ENCODE measurements around the gene RELN. TPM values are rescaled to one million over a fixed set of nuclear protein-coding genes. Genes with fewer than 3 reads are reported as not detected.

RELN gene
- total RNA-seq, 4 donors from 2014 or later = 2.5 to 10.1 (median 6.5) TPM

DNA sequence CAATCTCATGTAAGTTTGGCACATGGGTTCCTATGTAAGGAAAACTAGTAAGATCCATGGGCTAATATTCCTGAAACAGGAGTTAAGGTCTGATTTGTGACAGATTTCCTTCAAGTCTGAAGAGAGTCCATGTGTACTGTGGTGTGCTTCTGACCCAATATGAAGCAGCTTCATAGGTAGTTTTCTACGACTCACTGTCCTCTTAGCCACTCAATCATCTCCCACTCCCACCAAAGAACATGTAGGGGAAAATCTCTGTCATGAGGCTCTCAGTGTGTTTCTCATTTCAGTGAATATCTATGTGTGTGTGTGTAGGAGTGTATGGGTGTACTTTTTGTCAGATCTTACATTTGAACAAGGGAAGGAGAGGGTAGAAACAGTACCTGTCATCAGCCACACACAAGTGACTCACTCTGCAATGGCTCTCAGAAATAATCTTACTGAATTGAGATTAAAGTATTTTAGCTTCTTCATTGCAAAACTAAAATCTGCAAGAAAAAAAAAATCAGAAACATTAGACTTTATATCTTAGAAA is 31.1 kb downstream of the RELN start:
- no peak for TF ChIP-seq EP300 (IDR thresholded peaks at IDR 0.05)
- TF ChIP-seq POLR2A (IDR thresholded peaks at IDR 0.05; ENCODE audit: low read depth) = no peak
- no peak for TF ChIP-seq POLR2AphosphoS5 (IDR thresholded peaks at IDR 0.05)
- TF ChIP-seq, protein P1, sequence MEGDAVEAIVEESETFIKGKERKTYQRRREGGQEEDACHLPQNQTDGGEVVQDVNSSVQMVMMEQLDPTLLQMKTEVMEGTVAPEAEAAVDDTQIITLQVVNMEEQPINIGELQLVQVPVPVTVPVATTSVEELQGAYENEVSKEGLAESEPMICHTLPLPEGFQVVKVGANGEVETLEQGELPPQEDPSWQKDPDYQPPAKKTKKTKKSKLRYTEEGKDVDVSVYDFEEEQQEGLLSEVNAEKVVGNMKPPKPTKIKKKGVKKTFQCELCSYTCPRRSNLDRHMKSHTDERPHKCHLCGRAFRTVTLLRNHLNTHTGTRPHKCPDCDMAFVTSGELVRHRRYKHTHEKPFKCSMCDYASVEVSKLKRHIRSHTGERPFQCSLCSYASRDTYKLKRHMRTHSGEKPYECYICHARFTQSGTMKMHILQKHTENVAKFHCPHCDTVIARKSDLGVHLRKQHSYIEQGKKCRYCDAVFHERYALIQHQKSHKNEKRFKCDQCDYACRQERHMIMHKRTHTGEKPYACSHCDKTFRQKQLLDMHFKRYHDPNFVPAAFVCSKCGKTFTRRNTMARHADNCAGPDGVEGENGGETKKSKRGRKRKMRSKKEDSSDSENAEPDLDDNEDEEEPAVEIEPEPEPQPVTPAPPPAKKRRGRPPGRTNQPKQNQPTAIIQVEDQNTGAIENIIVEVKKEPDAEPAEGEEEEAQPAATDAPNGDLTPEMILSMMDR (IDR thresholded peaks at IDR 0.05) = no peak
- Histone ChIP-seq H3K36me3 (no peaks in the 10 kb centered on the region), H3K4me3 (no peak overlapping the region), H3K27me3 (peaks cover 0 to 13% (median 0%) of the 10 kb centered on the region in 4 donors), H3K27ac (replicated peaks in 1 of 4) (no peak overlapping the region), H3K9me3 (no peaks in the 10 kb centered on the region), H3K4me1 (peaks cover 0 to 6% (median 0%) of the 10 kb centered on the region in 4 donors)
- intact Hi-C loops (cut with DNase I) = no loop called here
- DNase-seq (ENCODE audit: extremely low spot score) = no peak
- WGBS = 83% methylated on average over 1 of the region's 1 CpG

DNA sequence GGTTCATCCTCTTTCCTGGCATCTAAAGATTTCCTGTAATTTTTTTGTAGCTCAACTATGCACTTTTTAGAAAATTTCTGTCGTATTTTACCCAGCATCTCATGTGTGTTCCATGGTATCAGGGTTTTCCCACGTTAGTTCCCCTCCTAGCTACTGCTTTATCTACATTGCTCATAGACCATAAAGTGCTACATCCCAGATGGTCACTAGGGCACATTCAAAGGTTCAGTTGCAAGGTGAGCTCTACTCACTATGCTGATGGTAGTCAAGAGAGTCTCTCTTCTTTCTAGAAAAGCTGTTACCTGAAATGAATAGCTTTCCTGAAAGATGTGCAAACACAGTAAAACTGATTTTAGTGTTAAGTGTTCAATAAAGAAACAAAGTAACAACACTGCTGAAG is 33.5 kb downstream of the RELN start:
- WGBS = 74% methylated on average over 2 of the region's 2 CpGs
- no peak for DNase-seq (ENCODE audit: extremely low spot score)
- intact Hi-C loops (cut with DNase I) = no loop called here
- Histone ChIP-seq H3K4me3 (no peak overlapping the region), H3K27ac (replicated peaks in 1 of 4) (no peak overlapping the region), H3K36me3 (no peaks in the 10 kb centered on the region), H3K27me3 (peaks cover 0 to 13% (median 0%) of the 10 kb centered on the region in 4 donors), H3K9me3 (no peaks in the 10 kb centered on the region), H3K4me1 (peaks cover 0 to 6% (median 0%) of the 10 kb centered on the region in 4 donors)
- TF ChIP-seq, protein P1 (IDR thresholded peaks at IDR 0.05) = no peak
- TF ChIP-seq POLR2AphosphoS5 (IDR thresholded peaks at IDR 0.05) (no peak), POLR2A (IDR thresholded peaks at IDR 0.05; ENCODE audit: low read depth) (no peak), EP300 (IDR thresholded peaks at IDR 0.05) (no peak)

DNA sequence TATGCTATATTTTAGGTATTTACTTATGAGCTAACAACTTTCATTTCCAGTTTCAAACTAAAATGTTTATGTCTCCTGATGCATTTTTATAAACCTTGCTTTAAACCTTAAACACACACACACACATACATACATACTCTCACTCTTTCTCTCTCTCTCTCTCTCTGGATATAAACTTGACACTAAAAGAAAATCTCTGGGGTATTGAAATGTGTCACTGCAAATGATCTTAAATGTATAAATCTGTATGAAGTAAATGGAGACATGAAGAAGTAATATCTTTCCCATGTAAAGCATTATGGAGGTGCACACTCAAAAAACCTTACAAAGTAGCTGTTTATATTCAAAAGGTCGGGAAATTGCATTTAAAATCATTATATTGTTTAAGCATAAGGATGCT is 37.0 kb downstream of the RELN start:
- H3K4me1 ChIP-seq = peaks cover 0 to 6% (median 0%) of the 10 kb centered on the region in 4 donors
- WGBS = 61% methylated on average over 1 of the region's 1 CpG
- no peaks in the 10 kb centered on the region for H3K27me3 ChIP-seq
- no peak overlapping the region for H3K4me3 ChIP-seq
- no peak for DNase-seq (ENCODE audit: extremely low spot score)
- H3K27ac ChIP-seq (replicated peaks in 1 of 4) = no peak overlapping the region
- H3K9me3 ChIP-seq = no peaks in the 10 kb centered on the region
- no peak for TF ChIP-seq EP300 (IDR thresholded peaks at IDR 0.05)
- TF ChIP-seq, protein P1 (IDR thresholded peaks at IDR 0.05) = no peak
- no peak for TF ChIP-seq POLR2A (IDR thresholded peaks at IDR 0.05; ENCODE audit: low read depth)
- no peak for TF ChIP-seq POLR2AphosphoS5 (IDR thresholded peaks at IDR 0.05)
- H3K36me3 ChIP-seq = no peaks in the 10 kb centered on the region
- intact Hi-C loops (cut with DNase I) = no loop called here

DNA sequence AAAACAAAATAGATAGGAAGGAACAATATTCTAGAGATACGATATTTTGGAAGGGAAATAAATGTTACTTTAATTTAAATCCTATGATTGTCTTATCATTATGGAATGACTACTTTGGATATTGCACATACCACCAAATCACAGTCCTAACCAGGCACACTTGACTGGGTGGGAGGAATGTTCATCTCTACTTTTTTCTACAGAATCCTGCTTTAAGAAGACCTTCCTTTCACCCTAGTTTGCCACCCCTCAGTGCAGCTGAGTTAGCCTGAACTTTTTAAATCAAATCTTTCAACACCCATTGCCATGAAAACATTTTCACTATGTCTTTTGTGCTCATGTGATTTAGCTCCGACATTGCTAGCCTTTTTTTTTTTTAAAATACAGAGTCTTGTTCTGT is 38.1 kb downstream of the RELN start:
- no peak for TF ChIP-seq POLR2A (IDR thresholded peaks at IDR 0.05; ENCODE audit: low read depth)
- TF ChIP-seq, protein P1 (IDR thresholded peaks at IDR 0.05) = no peak
- TF ChIP-seq EP300 (IDR thresholded peaks at IDR 0.05) = no peak
- no peak for TF ChIP-seq POLR2AphosphoS5 (IDR thresholded peaks at IDR 0.05)
- H3K4me1 ChIP-seq = no peaks in the 10 kb centered on the region
- H3K36me3 ChIP-seq = no peaks in the 10 kb centered on the region
- H3K27me3 ChIP-seq = no peaks in the 10 kb centered on the region
- intact Hi-C loops (cut with DNase I) = no loop called here
- no peak for DNase-seq (ENCODE audit: extremely low spot score)
- H3K27ac ChIP-seq (replicated peaks in 1 of 4) = no peak overlapping the region
- H3K9me3 ChIP-seq = no peaks in the 10 kb centered on the region
- 55% methylated on average over 2 of the region's 2 CpGs for WGBS
- H3K4me3 ChIP-seq = no peak overlapping the region

DNA sequence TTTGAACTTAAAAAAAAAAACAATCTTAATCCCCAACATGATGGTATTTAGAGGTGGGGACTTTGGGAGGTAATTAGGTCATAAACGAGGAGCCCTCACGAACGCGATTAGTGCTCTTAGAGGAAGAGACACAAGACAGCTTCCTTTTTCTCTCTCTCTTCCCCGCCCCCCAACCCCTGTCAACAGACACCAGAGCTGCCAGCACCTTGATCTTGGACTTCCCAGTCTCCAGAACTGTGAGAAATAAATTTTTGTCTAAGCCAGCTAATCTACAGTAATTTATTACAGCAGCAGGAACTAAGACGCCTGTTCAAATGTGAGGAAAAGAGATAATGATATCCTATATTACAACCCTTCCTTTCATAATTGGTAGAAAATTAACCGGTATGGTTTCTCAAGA is 40.1 kb downstream of the RELN start:
- Histone ChIP-seq H3K4me3 (no peak overlapping the region), H3K27ac (replicated peaks in 1 of 4) (no peak overlapping the region), H3K4me1 (no peaks in the 10 kb centered on the region), H3K36me3 (no peaks in the 10 kb centered on the region), H3K27me3 (no peaks in the 10 kb centered on the region), H3K9me3 (no peaks in the 10 kb centered on the region)
- TF ChIP-seq, protein P1 (IDR thresholded peaks at IDR 0.05) = no peak
- TF ChIP-seq POLR2A (IDR thresholded peaks at IDR 0.05; ENCODE audit: low read depth) (no peak), EP300 (IDR thresholded peaks at IDR 0.05) (no peak), POLR2AphosphoS5 (IDR thresholded peaks at IDR 0.05) (no peak)
- intact Hi-C loops (cut with DNase I) = no loop called here
- WGBS = 80% methylated on average over 7 of the region's 7 CpGs
- DNase-seq (ENCODE audit: extremely low spot score) = no peak
